CD4-positive, alpha-beta T cell treated with Interleukin-15 for 4 hours (primary cell): Measurements from ENCODE around the gene ZNF492.
"Not testable (repeated sequence)": the region's sequence is repeated elsewhere in the genome, so short reads cannot be mapped to it uniquely, and the experiment has no call there.

Experiments used
- DNase-seq: peaks from one replicate; pipeline ENCODE4 v3.0.0-alpha.2; 2020; ENCODE audit warnings: low spot score

ZNF492 gene

DNA sequence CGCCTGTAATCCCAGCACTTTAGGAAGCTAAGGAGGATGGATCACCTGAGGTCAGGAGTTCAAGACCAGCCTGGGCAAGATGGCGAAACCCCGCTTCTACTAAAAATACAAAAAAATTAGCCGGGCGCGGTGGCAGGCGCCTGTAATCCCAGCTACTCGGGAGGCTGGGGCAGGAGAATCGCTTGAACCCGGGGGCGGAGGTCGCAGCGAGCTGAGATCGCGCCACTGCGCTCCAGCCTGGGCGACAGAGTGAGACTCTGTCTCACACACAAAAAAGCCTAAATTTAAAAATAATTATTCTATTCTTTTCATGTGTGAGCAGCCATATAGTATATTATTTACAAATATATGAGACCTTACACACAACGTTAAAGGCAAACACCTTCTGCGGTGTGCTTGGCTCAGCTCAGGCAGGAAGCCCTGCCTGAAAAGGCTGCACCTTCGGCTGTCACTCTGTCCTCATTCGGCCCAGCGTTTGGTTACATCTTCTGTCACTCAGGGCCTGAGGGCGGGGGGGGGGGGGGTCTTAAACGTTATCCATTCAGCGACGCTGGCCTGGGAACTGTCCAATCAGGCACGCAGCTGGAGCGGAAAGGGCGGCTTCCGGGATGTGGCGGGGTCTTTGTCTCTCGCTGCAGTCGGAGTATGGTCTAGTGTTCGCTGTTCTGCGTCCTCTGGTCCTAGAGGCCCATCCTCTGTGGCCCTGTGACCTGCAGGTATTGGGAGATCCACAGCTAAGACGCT is at the start of gene ZNF492:
TSS of gene ZNF492 (plus strand) at position 619 of the 744 bp plus-strand sequence. CDS start 19,076 bp downstream, outside the sequence.
- peak; percentile 70 for DNase-seq

GRCh38 chr19:22595422-22595821 is 38.7 kb upstream of the ZNF492 start:
- no peak for DNase-seq

DNA sequence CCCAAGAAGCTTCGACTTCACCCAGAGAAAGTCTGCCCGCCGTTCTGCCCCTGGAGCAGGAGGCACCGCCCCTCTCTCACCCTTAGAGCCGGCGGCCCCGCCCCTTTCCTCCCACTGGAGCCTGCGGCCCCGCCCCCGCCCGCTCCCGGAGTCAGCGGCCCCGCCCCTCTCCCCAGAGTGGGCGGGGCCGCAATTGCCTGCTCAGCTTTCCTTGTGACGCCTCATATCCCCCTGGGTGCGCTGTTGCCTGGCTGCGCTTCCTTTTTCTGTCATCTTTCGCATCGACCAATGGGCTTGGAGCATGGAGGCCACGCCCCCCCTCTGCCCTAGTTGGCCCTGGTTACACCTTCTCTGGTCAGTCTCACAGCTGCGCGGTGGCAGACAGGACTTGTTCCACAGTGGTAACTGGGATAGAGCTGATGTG is 38.2 kb upstream of the ZNF492 start:
- DNase-seq, result no peak

GRCh38 chr19:22600690-22601648 is 33.2 kb upstream of the ZNF492 start:
- DNase-seq, result no peak

DNA sequence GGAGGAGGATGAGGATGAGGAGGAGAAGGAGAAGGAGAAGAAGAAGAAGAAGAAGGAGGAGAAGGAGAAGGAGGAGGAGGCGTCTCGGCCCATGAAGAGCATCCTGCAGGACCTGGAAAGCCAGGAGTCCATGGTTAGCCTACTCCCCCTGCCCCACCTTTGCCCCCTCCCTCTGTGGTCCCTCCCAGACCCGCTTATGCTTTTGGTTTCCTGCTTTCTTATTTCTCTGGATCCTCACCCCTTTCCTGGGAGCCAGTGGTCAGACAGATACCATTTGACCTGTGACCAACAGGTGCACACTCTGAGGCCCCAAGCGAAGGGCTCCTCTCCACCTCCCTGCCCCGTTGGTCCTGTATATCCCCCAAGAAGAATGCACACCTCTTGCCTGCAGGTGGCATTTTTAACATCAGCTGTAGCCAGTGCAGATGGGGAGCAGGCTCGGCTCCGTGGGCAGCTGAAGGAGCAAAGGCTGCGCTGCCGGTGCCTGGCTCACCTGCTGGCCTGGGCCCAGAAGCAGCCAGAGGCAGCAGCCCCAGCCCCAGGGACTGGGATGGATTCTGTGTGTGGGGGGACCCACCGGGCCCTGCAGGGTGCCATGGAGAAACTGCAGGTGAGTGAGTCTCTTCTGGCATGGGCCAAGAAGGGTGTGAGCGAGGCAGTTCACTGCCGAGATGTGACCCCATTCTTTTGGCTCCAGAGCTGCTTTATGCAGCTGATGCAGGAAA is 32.1 kb upstream of the ZNF492 start:
- DNase-seq, result no peak

DNA sequence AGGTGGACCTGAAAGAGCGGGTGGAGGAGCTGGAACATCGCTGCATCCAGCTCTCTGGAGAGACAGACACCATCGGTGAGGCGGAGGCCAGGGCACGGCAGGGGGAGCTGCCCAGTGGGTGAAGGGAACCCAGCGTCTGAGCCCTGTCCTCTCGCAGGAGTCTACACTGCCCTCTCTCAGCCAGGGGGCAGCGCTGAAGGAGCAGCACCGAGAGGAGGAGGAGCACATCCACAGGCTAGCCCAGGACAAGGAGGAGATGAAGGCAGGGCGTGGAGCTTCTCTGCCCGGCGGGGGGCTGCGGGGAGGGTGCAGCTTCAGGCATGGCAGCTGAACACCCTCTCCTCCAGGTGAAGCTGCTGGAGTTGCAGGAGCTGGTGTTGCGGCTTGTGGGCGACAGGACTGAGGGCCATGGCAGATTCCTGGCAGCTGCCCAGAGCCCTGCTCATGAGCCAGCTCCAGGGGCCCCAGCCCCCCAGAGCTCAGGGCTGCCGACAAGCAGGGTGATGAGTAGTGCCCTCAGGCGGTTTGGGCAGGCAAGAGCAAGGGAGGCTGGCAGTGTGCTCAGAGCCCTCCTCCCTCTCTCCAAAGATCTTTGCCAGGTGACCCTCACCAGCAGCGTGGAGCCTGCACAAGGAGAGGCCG is 31.4 kb upstream of the ZNF492 start:
- DNase-seq, result no peak

GRCh38 chr19:22603518-22604440 is 30.3 kb upstream of the ZNF492 start:
- no peak for DNase-seq

DNA sequence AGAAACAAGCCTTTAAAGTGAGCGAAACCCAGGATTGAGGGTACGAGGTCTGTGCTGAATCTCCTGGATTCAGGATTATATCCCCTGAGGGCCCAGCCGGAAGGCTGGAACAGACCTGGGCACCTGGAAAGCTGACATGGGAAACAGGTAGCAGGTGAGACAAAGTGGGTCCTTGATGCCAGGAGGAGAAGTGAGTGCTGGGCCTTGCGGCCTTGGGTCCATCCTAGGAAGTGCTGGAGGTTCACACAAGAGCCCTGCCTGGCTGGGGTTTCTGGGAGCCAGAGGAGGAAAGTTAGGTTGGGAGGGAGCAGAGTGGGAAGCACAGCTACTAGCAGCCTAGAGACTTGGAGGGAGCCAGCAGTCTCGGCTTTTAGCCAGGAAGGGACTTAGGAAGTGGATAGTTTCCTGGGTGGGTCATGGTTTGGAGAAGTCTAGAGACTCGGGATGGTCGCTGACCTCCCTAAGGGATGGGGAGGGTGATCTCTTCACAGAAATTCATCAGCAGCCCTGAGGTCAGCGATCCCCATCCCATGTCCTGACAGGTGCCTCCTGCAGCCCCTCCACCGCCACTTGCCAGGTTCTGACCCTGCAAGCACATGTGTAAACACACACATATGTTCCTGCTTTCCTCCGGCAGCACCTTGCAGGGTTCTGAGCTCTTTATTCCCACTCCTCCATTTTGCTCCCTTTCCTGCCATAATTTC is 29.4 kb upstream of the ZNF492 start:
- no peak for DNase-seq

GRCh38 chr19:22605275-22606211 is 28.6 kb upstream of the ZNF492 start:
- no peak for DNase-seq

DNA sequence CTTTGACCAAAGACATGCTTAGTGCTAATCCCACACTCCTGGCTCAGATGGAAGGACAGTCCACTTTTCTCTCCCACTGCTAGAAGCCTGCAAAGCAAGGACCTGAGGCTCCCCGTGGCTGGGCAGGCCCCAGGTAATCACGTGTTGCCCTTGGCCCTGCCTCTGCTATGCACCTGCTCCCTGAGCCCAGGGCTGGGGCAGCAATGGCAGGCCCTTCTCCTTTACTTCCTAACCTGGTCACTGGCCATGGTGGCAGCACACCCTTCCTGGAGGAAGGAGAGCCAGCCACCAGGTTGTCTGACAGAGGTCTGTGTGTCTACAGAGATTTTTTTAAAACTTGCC is 27.9 kb upstream of the ZNF492 start:
- DNase-seq, result no peak

DNA sequence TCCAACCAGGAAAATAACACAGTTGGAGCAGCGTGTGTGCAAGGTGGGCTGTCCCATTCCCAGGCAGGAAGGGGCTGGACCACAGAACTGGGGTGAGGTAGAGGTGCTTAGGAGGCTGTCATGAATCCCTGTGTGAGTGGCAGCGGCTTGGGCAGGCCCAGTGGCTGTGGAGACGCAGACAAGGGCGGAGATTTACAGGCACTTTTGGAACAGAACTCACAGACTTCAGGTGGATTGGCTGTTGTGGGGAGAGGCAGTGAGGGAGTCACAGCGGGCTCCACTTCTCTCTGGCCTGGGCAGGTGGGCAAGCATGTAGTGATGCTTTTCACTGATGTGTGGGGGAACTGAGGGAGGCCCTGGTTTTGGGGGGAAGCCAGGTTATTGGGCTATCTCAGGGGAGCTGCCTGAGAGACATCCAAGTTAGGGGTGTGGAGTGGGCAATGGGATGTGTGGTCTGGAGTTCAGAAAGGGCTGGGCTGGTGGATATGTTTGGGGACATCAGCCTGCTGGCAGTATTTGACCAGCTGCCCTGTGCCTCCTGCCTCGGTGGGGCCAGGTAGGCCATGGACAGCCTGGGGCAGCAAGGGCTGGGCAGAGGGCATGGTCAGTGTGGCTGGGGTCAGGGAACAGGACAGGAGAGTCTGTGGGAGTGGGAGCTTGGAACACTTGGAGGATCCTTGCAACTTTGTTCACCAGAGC is 27.0 kb upstream of the ZNF492 start:
- DNase-seq, result no peak

GRCh38 chr19:22607653-22608430 is 26.3 kb upstream of the ZNF492 start:
- DNase-seq, result no peak

DNA sequence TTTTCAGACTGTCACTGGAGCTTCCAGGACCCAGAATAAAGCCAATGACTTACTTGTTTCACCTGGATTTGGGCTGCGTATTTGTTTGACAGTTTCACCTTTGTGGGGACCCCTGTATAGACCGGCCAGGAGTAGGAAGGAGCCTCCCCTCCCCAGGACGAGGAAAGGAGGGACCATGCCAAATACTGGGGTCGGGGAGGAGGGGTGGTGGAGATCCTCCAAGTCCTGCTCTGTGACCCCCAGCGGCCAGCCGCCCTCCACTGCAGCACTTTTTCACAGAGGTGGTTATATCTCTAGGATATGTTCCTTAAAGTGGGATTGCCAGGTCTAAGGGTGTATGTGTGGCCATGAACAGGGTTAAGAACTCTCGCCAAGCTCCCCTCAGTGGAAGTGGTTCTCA is 25.7 kb upstream of the ZNF492 start:
- DNase-seq, result no peak

GRCh38 chr19:22609630-22610029 is 24.5 kb upstream of the ZNF492 start:
- DNase-seq, result no peak

GRCh38 chr19:22610121-22610520 is 24.0 kb upstream of the ZNF492 start:
- no peak for DNase-seq

GRCh38 chr19:22612316-22612715 is 21.8 kb upstream of the ZNF492 start:
- DNase-seq, result no peak

- no peak for DNase-seq
Observed at GRCh38 chr19:22616659-22617058, 17.5 kb upstream of the ZNF492 start.

GRCh38 chr19:22617181-22617580 is 16.9 kb upstream of the ZNF492 start:
- not testable (repeated sequence) for DNase-seq
